HG03439 (cell line): ENCODE results near the gene DLK1.

Experiments
- ATAC-seq: cut with Tn5 transposase; IDR thresholded peaks from one replicate; pipeline ENCODE4 v1.9.1; 2021; ENCODE audit warnings: mild to moderate bottlenecking, moderate library complexity; ENCODE audit not compliant: unreplicated experiment

Gene DLK1

GRCh38 chr14:100731846-100732765 is 5.4 kb downstream of the DLK1 start:
- ATAC-seq, result no peak

- ATAC-seq, result no peak
Observed at GRCh38 chr14:100732766-100733100, 6.0 kb downstream of the DLK1 start.

- no peak for ATAC-seq
Observed at GRCh38 chr14:100733152-100733850, 6.6 kb downstream of the DLK1 start.

- ATAC-seq, result no peak
Observed at GRCh38 chr14:100734031-100734990, 7.6 kb downstream of the DLK1 start.

GRCh38 chr14:100735271-100735670 is 8.6 kb downstream of the DLK1 start:
- no peak for ATAC-seq

- ATAC-seq, result no peak
Observed at GRCh38 chr14:100736269-100737180, 9.8 kb downstream of the DLK1 start.

GRCh38 chr14:100737526-100737925 is 10.8 kb downstream of the DLK1 start:
- no peak for ATAC-seq

- ATAC-seq, result no peak
Observed at GRCh38 chr14:100738269-100738691, 11.6 kb downstream of the DLK1 start.

- no peak for ATAC-seq
Observed at GRCh38 chr14:100738704-100739131, 12.0 kb downstream of the DLK1 start.

GRCh38 chr14:100739306-100739705 is 12.6 kb downstream of the DLK1 start:
- ATAC-seq, result no peak

GRCh38 chr14:100740196-100740825 is 13.6 kb downstream of the DLK1 start:
- ATAC-seq, result no peak

GRCh38 chr14:100740929-100741328 is 14.2 kb downstream of the DLK1 start:
- ATAC-seq, result no peak

GRCh38 chr14:100741966-100742365 is 15.3 kb downstream of the DLK1 start:
- no peak for ATAC-seq

GRCh38 chr14:100746326-100746725 is 19.6 kb downstream of the DLK1 start:
- ATAC-seq, result no peak

GRCh38 chr14:100747021-100747586 is 20.4 kb downstream of the DLK1 start:
- no peak for ATAC-seq

GRCh38 chr14:100747736-100748135 is 21.0 kb downstream of the DLK1 start:
- no peak for ATAC-seq

GRCh38 chr14:100748403-100748802 is 21.7 kb downstream of the DLK1 start:
- no peak for ATAC-seq

GRCh38 chr14:100748944-100749343 is 22.3 kb downstream of the DLK1 start:
- ATAC-seq, result no peak

- no peak for ATAC-seq
Observed at GRCh38 chr14:100749967-100750597, 23.4 kb downstream of the DLK1 start.
